Measurements from ENCODE around the gene SULT1A2. TPM values are rescaled to one million over a fixed set of nuclear protein-coding genes. Genes with fewer than 3 reads are reported as not detected.
"Not testable (repeated sequence)": the region's sequence is repeated elsewhere in the genome, so short reads cannot be mapped to it uniquely, and the experiment has no call there.

The SULT1A2 gene
- polyA plus RNA-seq: under 1 TPM; 0.05 to 0.43 TPM

DNA sequence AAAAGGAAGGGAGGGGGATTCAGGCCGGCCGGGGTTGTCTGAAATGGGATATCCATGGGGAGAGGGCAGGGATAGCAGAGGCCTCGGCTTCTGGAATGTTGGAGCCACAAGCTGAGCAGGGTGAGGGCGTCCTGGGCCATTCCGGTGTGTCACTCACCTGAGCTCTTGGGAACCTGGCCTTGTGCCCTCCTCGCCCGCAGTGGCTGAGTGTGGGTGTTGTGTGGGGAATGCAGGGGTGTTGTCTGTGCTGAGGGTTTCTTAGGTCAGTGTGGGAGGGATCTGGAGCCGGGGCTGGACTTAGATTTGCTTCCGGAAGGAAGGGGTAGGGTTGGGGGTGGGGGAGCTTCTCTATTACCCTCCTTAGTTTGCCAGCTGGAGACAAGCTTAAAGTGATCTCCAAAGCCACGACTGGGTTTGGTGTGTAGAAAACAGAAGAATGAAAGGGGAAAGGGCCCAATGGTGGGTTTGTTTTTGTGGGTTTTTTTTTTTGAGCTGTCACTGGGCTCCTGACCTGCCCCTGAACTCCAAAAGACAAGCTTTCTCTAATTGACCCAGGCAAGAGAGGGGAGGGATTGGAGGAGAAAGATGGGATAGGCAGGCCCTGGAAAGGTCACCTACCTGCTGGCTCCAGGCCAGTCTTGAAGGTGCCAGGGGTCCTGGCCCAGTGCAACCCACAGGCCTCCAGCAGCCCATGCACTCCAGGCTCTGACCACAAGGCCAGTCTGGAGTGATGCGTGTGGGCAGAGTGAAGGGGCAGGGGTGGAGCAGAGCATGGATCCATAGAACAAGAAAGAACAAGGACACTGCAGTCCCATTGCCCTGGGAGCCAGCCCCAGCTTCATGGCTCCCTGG lies at the start of gene SULT1A2:
TSS of gene SULT1A2 (minus strand) at position 211 of the 852 bp plus-strand sequence. CDS start 1,120 bp downstream, outside the sequence.
- no peaks in the 10 kb centered on the region for H3K9me3 ChIP-seq (ENCODE audit: control insufficient read depth in 2 of 2, insufficient read depth in 1 of 2, low read depth in 1 of 2, low read length in 1 of 2)
- H3K27ac ChIP-seq (ENCODE audit: low read depth in 2 of 2, low read length in 1 of 2): no peak within 1 kb of the TSS
- H3K4me1 ChIP-seq (ENCODE audit: control insufficient read depth in 2 of 2, insufficient read depth in 2 of 2, low read length in 1 of 2): peaks cover 0 to 2% of the 10 kb centered on the region in 2 donors
- peaks cover 0 to 1% of the 10 kb centered on the region in 2 donors for H3K36me3 ChIP-seq (ENCODE audit: control insufficient read depth in 2 of 2, insufficient read depth in 2 of 2, low read length in 1 of 2)
- no peak within 1 kb of the TSS for H3K4me3 ChIP-seq (ENCODE audit: low read depth in 1 of 2, low read length in 2 of 2)
- WGBS, 2 donors: 27 to 28% methylated on average over 11 of the region's 11 CpGs
- no peaks in the 10 kb centered on the region for H3K27me3 ChIP-seq (ENCODE audit: control insufficient read depth in 1 of 2, insufficient read depth in 2 of 2, low read length in 2 of 2)

DNA sequence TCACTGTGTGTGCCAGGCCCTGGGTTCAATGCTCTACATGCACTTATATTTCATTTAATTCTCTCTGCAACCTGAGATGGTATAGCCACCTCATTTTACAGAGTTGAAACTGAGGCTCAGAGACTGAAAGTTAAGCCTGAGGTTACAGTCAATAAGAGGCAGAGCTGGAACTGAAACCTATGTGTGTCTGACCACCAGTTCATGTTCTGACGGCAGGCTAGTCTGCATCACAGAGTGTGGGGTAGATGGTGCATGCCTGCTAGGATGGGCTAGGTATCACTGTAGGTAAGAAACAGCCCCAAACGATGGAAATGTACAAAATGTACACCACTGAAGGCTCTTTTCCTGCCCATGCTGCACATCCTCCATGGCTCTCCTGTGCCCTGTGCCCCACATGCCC lies 43.1 kb upstream of the SULT1A2 start:
- H3K27me3 ChIP-seq (ENCODE audit: control insufficient read depth in 1 of 2, insufficient read depth in 2 of 2, low read length in 2 of 2); H3K36me3 ChIP-seq (ENCODE audit: control insufficient read depth in 2 of 2, insufficient read depth in 2 of 2, low read length in 1 of 2); H3K4me3 ChIP-seq (ENCODE audit: low read depth in 1 of 2, low read length in 2 of 2); H3K27ac ChIP-seq (ENCODE audit: low read depth in 2 of 2, low read length in 1 of 2); H3K4me1 ChIP-seq (ENCODE audit: control insufficient read depth in 2 of 2, insufficient read depth in 2 of 2, low read length in 1 of 2); H3K9me3 ChIP-seq (ENCODE audit: control insufficient read depth in 2 of 2, insufficient read depth in 1 of 2, low read depth in 1 of 2, low read length in 1 of 2): not testable (repeated sequence)
- 58 to 71% methylated on average over 2 of the region's 2 CpGs for WGBS, 2 donors

DNA sequence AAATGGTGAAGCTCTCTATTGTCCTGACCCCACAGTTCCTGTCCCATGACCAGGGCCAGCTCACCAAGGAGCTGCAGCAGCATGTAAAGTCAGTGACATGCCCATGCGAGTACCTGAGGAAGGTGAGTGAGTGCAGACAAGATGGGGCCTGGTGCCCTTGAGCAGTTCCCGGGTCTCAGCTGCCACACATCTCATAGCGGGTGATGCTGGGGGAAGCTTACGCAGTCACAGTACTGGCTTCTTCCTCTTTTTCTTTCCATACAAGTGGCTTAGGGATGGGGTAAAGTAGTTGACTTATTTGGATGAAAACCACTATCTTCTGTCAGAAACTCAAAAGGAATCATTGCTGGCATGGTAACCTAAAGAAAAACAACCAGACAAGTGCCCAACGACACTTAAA lies 41.5 kb upstream of the SULT1A2 start:
- H3K27ac ChIP-seq (ENCODE audit: low read depth in 2 of 2, low read length in 1 of 2); H3K9me3 ChIP-seq (ENCODE audit: control insufficient read depth in 2 of 2, insufficient read depth in 1 of 2, low read depth in 1 of 2, low read length in 1 of 2); H3K27me3 ChIP-seq (ENCODE audit: control insufficient read depth in 1 of 2, insufficient read depth in 2 of 2, low read length in 2 of 2); H3K4me1 ChIP-seq (ENCODE audit: control insufficient read depth in 2 of 2, insufficient read depth in 2 of 2, low read length in 1 of 2); H3K4me3 ChIP-seq (ENCODE audit: low read depth in 1 of 2, low read length in 2 of 2); H3K36me3 ChIP-seq (ENCODE audit: control insufficient read depth in 2 of 2, insufficient read depth in 2 of 2, low read length in 1 of 2): not testable (repeated sequence)
- WGBS, 2 donors: 43 to 45% methylated on average over 4 of the region's 5 CpGs

DNA sequence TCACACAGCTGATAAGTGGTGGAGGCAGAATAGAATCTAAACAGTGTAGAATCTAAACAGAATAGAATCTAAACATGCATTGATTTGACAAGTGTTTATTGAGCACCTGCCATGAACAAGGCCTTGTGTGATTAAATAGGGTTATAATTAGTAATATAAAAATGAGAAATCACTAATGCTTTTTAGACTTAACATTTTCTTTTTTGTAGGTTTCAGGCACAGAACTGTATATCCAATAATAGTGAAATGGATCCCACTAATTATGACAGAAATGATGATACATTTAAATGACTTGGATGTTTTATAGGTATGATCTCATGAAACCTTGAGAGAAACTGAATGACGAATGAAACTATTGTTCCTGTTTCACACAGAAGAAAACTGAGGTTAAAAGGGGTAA lies 40.9 kb upstream of the SULT1A2 start, which contains the start of gene NPIPB8:
TSS of gene NPIPB8 (plus strand) at position 301 of the 400 bp plus-strand sequence. CDS start 296 bp downstream, outside the sequence.
- not testable (repeated sequence) for H3K27ac ChIP-seq (ENCODE audit: low read depth in 2 of 2, low read length in 1 of 2); H3K36me3 ChIP-seq (ENCODE audit: control insufficient read depth in 2 of 2, insufficient read depth in 2 of 2, low read length in 1 of 2); H3K27me3 ChIP-seq (ENCODE audit: control insufficient read depth in 1 of 2, insufficient read depth in 2 of 2, low read length in 2 of 2); H3K9me3 ChIP-seq (ENCODE audit: control insufficient read depth in 2 of 2, insufficient read depth in 1 of 2, low read depth in 1 of 2, low read length in 1 of 2); H3K4me1 ChIP-seq (ENCODE audit: control insufficient read depth in 2 of 2, insufficient read depth in 2 of 2, low read length in 1 of 2); H3K4me3 ChIP-seq (ENCODE audit: low read depth in 1 of 2, low read length in 2 of 2)
- WGBS, 2 donors: no CpG with 5 or more reads among the region's 1 CpG

DNA sequence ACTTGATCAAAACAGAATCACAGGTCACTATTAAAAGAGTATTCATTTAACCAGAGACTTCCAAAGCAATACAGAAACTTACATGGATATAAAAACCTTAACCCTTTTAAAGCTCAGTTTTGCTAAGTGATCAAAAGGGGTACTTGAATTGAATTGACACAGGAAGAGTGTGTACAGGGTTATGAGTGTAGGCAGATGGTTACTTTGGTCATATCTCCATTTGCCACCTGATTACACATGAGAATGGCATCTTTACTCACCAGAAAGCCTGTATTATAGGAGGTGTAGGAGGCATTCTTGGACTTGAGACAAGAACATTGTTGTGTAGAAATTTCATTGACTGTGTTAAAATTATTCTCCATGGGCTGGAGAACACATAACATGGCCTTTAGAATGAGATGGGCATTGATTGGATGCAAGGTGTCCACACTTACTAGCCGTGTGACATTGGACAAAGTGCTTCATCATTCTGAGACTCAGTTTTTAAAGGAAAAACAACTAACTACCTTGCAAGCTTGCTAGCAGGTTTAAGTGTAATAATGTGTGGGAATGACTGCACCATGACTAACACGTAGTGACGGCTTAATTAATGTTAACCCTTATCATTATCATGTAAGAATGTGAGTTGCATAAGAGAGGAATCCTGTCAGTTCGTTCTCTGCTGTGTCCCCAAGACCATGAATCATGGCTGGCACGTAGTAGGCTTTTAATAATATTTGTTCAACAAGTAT lies 39.4 kb upstream of the SULT1A2 start:
- H3K27me3 ChIP-seq (ENCODE audit: control insufficient read depth in 1 of 2, insufficient read depth in 2 of 2, low read length in 2 of 2); H3K4me3 ChIP-seq (ENCODE audit: low read depth in 1 of 2, low read length in 2 of 2); H3K4me1 ChIP-seq (ENCODE audit: control insufficient read depth in 2 of 2, insufficient read depth in 2 of 2, low read length in 1 of 2); H3K27ac ChIP-seq (ENCODE audit: low read depth in 2 of 2, low read length in 1 of 2); H3K9me3 ChIP-seq (ENCODE audit: control insufficient read depth in 2 of 2, insufficient read depth in 1 of 2, low read depth in 1 of 2, low read length in 1 of 2); H3K36me3 ChIP-seq (ENCODE audit: control insufficient read depth in 2 of 2, insufficient read depth in 2 of 2, low read length in 1 of 2): not testable (repeated sequence)
- 25 to 44% methylated on average over 5 of the region's 5 CpGs for WGBS, 2 donors

DNA sequence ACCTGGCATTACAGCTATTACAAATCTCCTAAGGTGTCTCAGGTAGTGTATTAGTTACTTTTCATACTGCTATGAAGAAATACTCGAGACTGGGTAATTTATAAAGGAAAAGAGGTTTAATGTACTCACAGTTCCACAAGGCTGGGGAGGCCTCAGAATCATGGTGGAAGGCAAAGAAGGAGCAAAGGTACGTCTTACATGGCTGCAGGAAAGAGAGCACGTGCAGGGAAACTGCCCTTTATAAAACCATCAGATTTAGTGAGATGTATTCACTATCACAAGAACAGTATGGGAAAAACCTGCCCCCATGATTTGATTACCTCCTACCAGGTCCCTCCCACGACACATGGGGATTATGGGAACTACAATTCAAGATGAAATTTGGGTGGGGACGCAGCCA lies 34.1 kb upstream of the SULT1A2 start:
- not testable (repeated sequence) for H3K36me3 ChIP-seq (ENCODE audit: control insufficient read depth in 2 of 2, insufficient read depth in 2 of 2, low read length in 1 of 2); H3K27me3 ChIP-seq (ENCODE audit: control insufficient read depth in 1 of 2, insufficient read depth in 2 of 2, low read length in 2 of 2)
- WGBS, 2 donors: 76 to 78% methylated on average over 4 of the region's 5 CpGs

DNA sequence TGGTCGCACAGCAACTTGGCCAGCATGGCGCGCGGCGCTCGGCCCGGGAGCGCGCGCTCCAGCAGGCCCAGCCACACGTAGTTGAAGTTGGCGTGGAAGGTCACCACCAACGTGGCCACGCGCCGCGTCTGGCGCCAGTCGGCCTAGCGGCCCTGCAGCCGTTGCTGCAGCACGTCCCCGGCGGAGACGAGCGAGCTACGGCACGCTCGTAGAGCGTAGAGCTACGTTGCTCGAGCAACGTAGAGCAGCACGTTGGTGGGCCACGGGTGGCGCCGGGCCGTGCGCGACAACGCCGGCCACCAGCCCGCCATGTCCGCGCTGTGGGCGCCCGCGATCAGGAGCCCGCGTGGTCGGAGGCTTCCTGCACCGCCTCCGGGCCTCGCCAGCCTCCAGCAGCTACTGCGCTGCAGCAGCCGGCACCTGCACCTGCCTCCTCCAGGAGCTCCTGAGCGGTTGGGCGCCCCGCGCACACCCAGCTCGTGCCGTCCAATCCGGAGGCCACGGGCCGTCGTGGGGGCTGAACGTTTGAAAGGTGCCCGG lies 26.4 kb upstream of the SULT1A2 start:
- Histone ChIP-seq H3K27ac (ENCODE audit: low read depth in 2 of 2, low read length in 1 of 2) (no peak overlapping the region), H3K4me1 (ENCODE audit: control insufficient read depth in 2 of 2, insufficient read depth in 2 of 2, low read length in 1 of 2) (peaks cover 0 to 4% of the 10 kb centered on the region in 2 donors), H3K4me3 (ENCODE audit: low read depth in 1 of 2, low read length in 2 of 2) (peak overlapping the region; percentile 51 to 65), H3K9me3 (ENCODE audit: control insufficient read depth in 2 of 2, insufficient read depth in 1 of 2, low read depth in 1 of 2, low read length in 1 of 2) (no peaks in the 10 kb centered on the region), H3K27me3 (ENCODE audit: control insufficient read depth in 1 of 2, insufficient read depth in 2 of 2, low read length in 2 of 2) (no peaks in the 10 kb centered on the region), H3K36me3 (ENCODE audit: control insufficient read depth in 2 of 2, insufficient read depth in 2 of 2, low read length in 1 of 2) (no peaks in the 10 kb centered on the region)
- 1 to 5% methylated on average over 61 to 68 of the region's 68 CpGs for WGBS, 2 donors

More for the DNA sequence above, 34.1 kb upstream of the SULT1A2 start:
- H3K9me3 ChIP-seq (ENCODE audit: control insufficient read depth in 2 of 2, insufficient read depth in 1 of 2, low read depth in 1 of 2, low read length in 1 of 2); H3K4me1 ChIP-seq (ENCODE audit: control insufficient read depth in 2 of 2, insufficient read depth in 2 of 2, low read length in 1 of 2); H3K4me3 ChIP-seq (ENCODE audit: low read depth in 1 of 2, low read length in 2 of 2); H3K27ac ChIP-seq (ENCODE audit: low read depth in 2 of 2, low read length in 1 of 2): not testable (repeated sequence)

DNA sequence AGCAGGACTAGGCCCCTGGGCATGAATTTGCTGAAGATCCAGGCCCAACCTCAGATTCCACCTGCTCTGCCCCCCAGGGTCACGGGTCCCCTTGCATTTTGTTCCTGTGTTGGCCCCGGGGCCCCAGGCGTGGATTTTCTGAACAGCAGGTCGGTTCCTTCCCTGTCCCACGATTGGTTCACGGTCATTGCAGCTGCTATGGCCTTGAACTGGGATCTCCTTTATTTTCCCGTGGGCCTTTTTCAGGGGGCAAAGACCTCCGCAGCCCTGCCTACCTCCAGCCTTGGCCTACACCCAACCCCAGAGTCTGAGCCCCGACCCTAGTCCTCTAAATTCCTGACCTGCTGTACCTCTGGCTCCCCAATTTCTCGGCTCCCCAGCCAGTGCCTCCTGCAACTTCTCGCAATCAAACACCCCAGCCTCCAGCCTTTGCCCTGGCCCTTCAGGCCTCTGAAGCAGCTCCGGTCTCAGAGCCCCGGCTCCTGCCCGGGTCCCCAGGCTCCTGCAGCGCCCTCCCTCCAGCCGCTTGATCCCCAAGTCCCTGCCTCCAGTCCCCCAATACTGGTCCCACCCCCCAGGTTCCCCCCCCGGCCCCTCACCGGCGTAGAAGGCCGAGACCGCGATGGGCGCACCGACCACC lies 25.8 kb upstream of the SULT1A2 start:
- H3K9me3 ChIP-seq (ENCODE audit: control insufficient read depth in 2 of 2, insufficient read depth in 1 of 2, low read depth in 1 of 2, low read length in 1 of 2); H3K4me1 ChIP-seq (ENCODE audit: control insufficient read depth in 2 of 2, insufficient read depth in 2 of 2, low read length in 1 of 2); H3K27ac ChIP-seq (ENCODE audit: low read depth in 2 of 2, low read length in 1 of 2); H3K27me3 ChIP-seq (ENCODE audit: control insufficient read depth in 1 of 2, insufficient read depth in 2 of 2, low read length in 2 of 2); H3K36me3 ChIP-seq (ENCODE audit: control insufficient read depth in 2 of 2, insufficient read depth in 2 of 2, low read length in 1 of 2): not testable (repeated sequence)
- 33 to 36% methylated on average over 22 to 24 of the region's 24 CpGs for WGBS, 2 donors
- H3K4me3 ChIP-seq (ENCODE audit: low read depth in 1 of 2, low read length in 2 of 2): peak overlapping the region; percentile 51 to 65

DNA sequence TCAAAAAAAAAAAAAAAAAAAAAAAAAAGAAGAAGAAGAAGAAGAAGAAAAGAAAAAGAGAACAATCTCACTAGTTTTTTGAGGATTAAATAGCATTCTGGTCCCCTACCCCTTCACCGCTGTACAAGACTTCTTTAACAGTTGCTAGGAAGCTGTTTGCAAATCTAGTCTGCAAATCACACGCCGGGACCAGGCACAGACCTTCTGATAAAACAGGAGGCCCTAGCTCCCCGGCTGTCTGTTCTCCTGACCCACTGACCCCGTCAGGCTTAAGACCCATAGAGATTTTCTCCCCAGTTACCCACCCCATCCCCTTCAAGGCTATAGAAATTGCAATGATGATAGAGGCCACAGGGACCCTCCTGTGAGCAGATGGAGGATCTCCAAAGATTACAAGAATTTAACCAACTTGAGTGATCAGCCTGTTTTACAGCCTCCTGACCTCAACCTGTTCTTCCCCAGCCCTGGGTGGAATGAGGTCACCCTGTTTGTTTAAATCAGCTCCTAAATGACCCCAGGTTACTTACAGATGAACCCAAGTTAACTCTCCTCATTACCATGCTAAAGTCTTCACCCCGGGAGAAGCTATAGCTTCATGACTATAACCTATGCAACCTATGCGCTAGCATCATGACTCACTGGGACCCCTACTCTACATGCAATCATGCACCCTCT lies 24.8 kb upstream of the SULT1A2 start:
- Histone ChIP-seq H3K4me1 (ENCODE audit: control insufficient read depth in 2 of 2, insufficient read depth in 2 of 2, low read length in 1 of 2) (peaks cover 0 to 4% of the 10 kb centered on the region in 2 donors), H3K27ac (ENCODE audit: low read depth in 2 of 2, low read length in 1 of 2) (no peak overlapping the region), H3K9me3 (ENCODE audit: control insufficient read depth in 2 of 2, insufficient read depth in 1 of 2, low read depth in 1 of 2, low read length in 1 of 2) (no peaks in the 10 kb centered on the region), H3K36me3 (ENCODE audit: control insufficient read depth in 2 of 2, insufficient read depth in 2 of 2, low read length in 1 of 2) (no peaks in the 10 kb centered on the region), H3K4me3 (ENCODE audit: low read depth in 1 of 2, low read length in 2 of 2) (no peak overlapping the region), H3K27me3 (ENCODE audit: control insufficient read depth in 1 of 2, insufficient read depth in 2 of 2, low read length in 2 of 2) (no peaks in the 10 kb centered on the region)
- 72 to 85% methylated on average over 7 of the region's 7 CpGs for WGBS, 2 donors
